H1 (cell line): ENCODE measurements around the gene TBC1D17. TPM values are rescaled to one million over a fixed set of nuclear protein-coding genes. Genes with fewer than 3 reads are reported as not detected.

ENCODE experiments used
- CTCF ChIA-PET: fragments of 300-600 bp; sonication (Branson Sonifier 250); formaldehyde crosslinking; loops from one replicate; lab custom pipeline; 2021; ENCODE audit not compliant: partially characterized antibody; lab: Charles Lee
- POLR2A ChIA-PET: fragments of 300-600 bp; sonication (Branson Sonifier 250); formaldehyde crosslinking; loops from one replicate; lab custom pipeline; 2021; ENCODE audit warnings: inconsistent platforms; ENCODE audit not compliant: partially characterized antibody; lab: Charles Lee
- DNase-seq, 2 experiments: peaks; one replicate each; pipeline versions ENCODE4 v3.0.0 to v3.0.0-alpha.2; 2010 to 2022; ENCODE audit warnings: low spot score in 2 of 2, low read depth in 1 of 2, mixed read lengths in 1 of 2
- FAIRE-seq: peaks from 2 replicates; lab custom pipeline; 2011; peaks lifted over from hg19 to GRCh38; lab: Jason Lieb, UNC
- H2AFZ ChIP-seq: 2 replicates; pipeline ENCODE4 v1.8.1; 2012; ENCODE audit warnings: low read length, inconsistent platforms
- H2AK5ac ChIP-seq: 2 replicates; pipeline ENCODE4 v1.6.1; 2013; ENCODE audit warnings: low read depth, low read length
- H2BK120ac ChIP-seq: replicated peaks from 2 replicates; pipeline ENCODE3; 2013; ENCODE audit warnings: low read depth, low read length, inconsistent platforms
- H2BK12ac ChIP-seq: 2 replicates; pipeline ENCODE4 v1.6.1; 2013; ENCODE audit warnings: low read depth, low read length
- H2BK15ac ChIP-seq: 2 replicates; pipeline ENCODE4 v1.6.1; 2013; ENCODE audit warnings: low read length
- H2BK20ac ChIP-seq: 2 replicates; pipeline ENCODE4 v1.6.1; 2013; ENCODE audit warnings: low read length
- H2BK5ac ChIP-seq: 2 replicates; pipeline ENCODE4 v1.6.1; 2013; ENCODE audit warnings: low read depth, low read length
- H3K14ac ChIP-seq: 2 replicates; pipeline ENCODE4 v1.6.1; 2013; ENCODE audit warnings: inconsistent platforms; ENCODE audit not compliant: insufficient read length
- H3K18ac ChIP-seq: 2 replicates; pipeline ENCODE4 v1.6.1; 2013; ENCODE audit warnings: low read length; ENCODE audit errors: extremely low read depth
- H3K23ac ChIP-seq: 2 replicates; pipeline ENCODE4 v1.6.1; 2013; ENCODE audit warnings: inconsistent platforms; ENCODE audit not compliant: insufficient read length
- H3K23me2 ChIP-seq: 2 replicates; pipeline ENCODE4 v1.6.1; 2013; ENCODE audit warnings: low read depth, low read length
- H3K27ac ChIP-seq: 2 replicates; pipeline ENCODE4 v1.6.1; 2011; ENCODE audit warnings: low read depth, low read length, inconsistent platforms
- H3K27me3 ChIP-seq, 4 experiments: replicated peaks in 1 of 4; 1 replicate in 1 of 4; 2 replicates in 3 of 4; pipeline versions ENCODE4 v1.6.1 to v1.8.1; 2011 to 2013; ENCODE audit warnings: low read length in 3 of 4, mild to moderate bottlenecking in 3 of 4, inconsistent platforms in 2 of 4, mixed read lengths in 2 of 4, moderate library complexity in 1 of 4; ENCODE audit not compliant: control insufficient read depth in 3 of 4, insufficient read depth in 3 of 4; ENCODE audit errors: extremely low read depth in 1 of 4
- H3K36me3 ChIP-seq, 4 experiments: 2 replicates each; pipeline versions ENCODE4 v1.6.1 to v1.8.1; 2011 to 2013; ENCODE audit warnings: mild to moderate bottlenecking in 4 of 4, low read length in 3 of 4, moderate library complexity in 2 of 4, control low read depth in 1 of 4, inconsistent platforms in 1 of 4; ENCODE audit not compliant: insufficient read depth in 4 of 4, control insufficient read depth in 2 of 4
- H3K4ac ChIP-seq: replicated peaks from 2 replicates; pipeline ENCODE3; 2013; ENCODE audit warnings: low read length, low read depth, mixed read lengths, inconsistent platforms; ENCODE audit not compliant: insufficient read length
- H3K4me1 ChIP-seq, 4 experiments: replicated peaks in 1 of 4; 1 replicate in 1 of 4; 2 replicates in 3 of 4; pipeline versions ENCODE4 v1.6.1 to v1.8.1; 2011 to 2013; ENCODE audit warnings: low read length in 3 of 4, inconsistent platforms in 2 of 4, mixed read lengths in 1 of 4; ENCODE audit not compliant: insufficient read depth in 4 of 4, control insufficient read depth in 3 of 4
- H3K4me2 ChIP-seq, 2 experiments: 2 replicates each; pipeline versions ENCODE4 v1.6.1 to v1.8.1; 2011 to 2013; ENCODE audit warnings: low read depth in 2 of 2, low read length in 2 of 2, control low read depth in 1 of 2, inconsistent platforms in 1 of 2, mild to moderate bottlenecking in 1 of 2; ENCODE audit not compliant: insufficient read depth in 1 of 2
- H3K4me3 ChIP-seq, 4 experiments: fragments of 200-600, 300-600 bp in 1 of 4; sonication (generic), shearing (Covaris generic), sonication (Bioruptor Twin) in 1 of 4; 2 replicates each; pipeline versions ENCODE4 v1.5.1 to v1.8.1; 2011 to 2016; ENCODE audit warnings: low read length in 4 of 4, low read depth in 3 of 4, control low read depth in 2 of 4, inconsistent platforms in 2 of 4, mild to moderate bottlenecking in 2 of 4, mixed read lengths in 1 of 4, moderate library complexity in 1 of 4; ENCODE audit not compliant: insufficient read depth in 2 of 4; ENCODE audit errors: extremely low read depth in 1 of 4
- H3K56ac ChIP-seq: replicated peaks from 2 replicates; pipeline ENCODE3; 2013; ENCODE audit warnings: low read depth, mild to moderate bottlenecking, mixed read lengths, low read length, inconsistent platforms; ENCODE audit not compliant: insufficient read length
- H3K79me1 ChIP-seq: 2 replicates; pipeline ENCODE4 v1.6.1; 2013; ENCODE audit warnings: low read depth, low read length, control low read depth
- H3K79me2 ChIP-seq, 2 experiments: 2 replicates each; pipeline versions ENCODE4 v1.6.1 to v1.8.1; 2012 to 2013; ENCODE audit warnings: low read length in 2 of 2, mild to moderate bottlenecking in 2 of 2, inconsistent platforms in 1 of 2; ENCODE audit not compliant: insufficient read depth in 2 of 2, control insufficient read depth in 1 of 2
- H3K9ac ChIP-seq, 4 experiments: replicated peaks in 1 of 4; 1 replicate in 1 of 4; 2 replicates in 3 of 4; pipeline versions ENCODE4 v1.6.1 to v1.8.1; 2011 to 2013; ENCODE audit warnings: low read depth in 3 of 4, low read length in 3 of 4, control low read depth in 2 of 4, mild to moderate bottlenecking in 2 of 4, moderate library complexity in 2 of 4, inconsistent platforms in 1 of 4; ENCODE audit errors: extremely low read depth in 1 of 4
- H3K9me3 ChIP-seq, 2 experiments: 2 replicates each; pipeline versions ENCODE4 v1.6.1 to v1.8.1; 2012 to 2013; ENCODE audit warnings: mild to moderate bottlenecking in 2 of 2, moderate library complexity in 2 of 2, control low read depth in 1 of 2, inconsistent platforms in 1 of 2, low read depth in 1 of 2, low read length in 1 of 2, mixed read lengths in 1 of 2; ENCODE audit not compliant: insufficient read depth in 2 of 2
- H4K20me1 ChIP-seq, 2 experiments: replicated peaks in 1 of 2; 2 replicates each; pipeline versions ENCODE3 to v1.8.1; 2011 to 2013; ENCODE audit warnings: inconsistent platforms in 2 of 2, low read length in 2 of 2, mild to moderate bottlenecking in 1 of 2; ENCODE audit not compliant: insufficient read depth in 2 of 2, control insufficient read depth in 1 of 2
- H4K5ac ChIP-seq: 2 replicates; pipeline ENCODE4 v1.6.1; 2013; ENCODE audit warnings: low read length, low read depth, mixed read lengths, inconsistent platforms; ENCODE audit not compliant: insufficient read length
- H4K8ac ChIP-seq: 2 replicates; pipeline ENCODE4 v1.8.0; 2013; ENCODE audit warnings: mild to moderate bottlenecking, moderate library complexity, low read length, inconsistent platforms; ENCODE audit not compliant: insufficient read depth; ENCODE audit errors: extremely low read depth
- H4K91ac ChIP-seq: replicated peaks from 2 replicates; pipeline ENCODE3; 2013; ENCODE audit warnings: low read length, mixed read lengths, inconsistent platforms; ENCODE audit not compliant: insufficient read length
- CEBPB ChIP-seq: IDR thresholded peaks from 2 replicates; pipeline ENCODE4 v1.6.1; 2012; ENCODE audit warnings: low read depth, low read length
- CHD1 ChIP-seq: IDR thresholded peaks from 2 replicates; pipeline ENCODE4 v1.6.1; 2012; ENCODE audit warnings: low read depth, low read length, improper control_type of control experiment
- EP300 ChIP-seq, 2 experiments: IDR thresholded peaks; 1 replicate in 1 of 2; 2 replicates in 1 of 2; pipeline ENCODE4 v1.6.1; 2011 to 2012; ENCODE audit warnings: low read depth in 2 of 2, low read length in 2 of 2, mild to moderate bottlenecking in 2 of 2, borderline replicate concordance in 1 of 2, inconsistent platforms in 1 of 2, moderate library complexity in 1 of 2
- POLR2A ChIP-seq, 2 experiments: IDR thresholded peaks; 1 replicate in 1 of 2; 2 replicates in 1 of 2; pipeline ENCODE4 v1.6.1; 2011; ENCODE audit warnings: low read depth in 2 of 2, low read length in 2 of 2, mild to moderate bottlenecking in 2 of 2; ENCODE audit errors: control extremely low read depth in 1 of 2
- SIRT6 ChIP-seq: IDR thresholded peaks from one replicate; pipeline ENCODE4 v1.7.1; 2012; ENCODE audit warnings: low read length, inconsistent platforms
- TBP ChIP-seq: IDR thresholded peaks from 2 replicates; pipeline ENCODE4 v1.6.1; 2011; ENCODE audit warnings: low read depth, low read length, improper control_type of control experiment
- WGBS, 2 experiments: shearing (Covaris generic) in 1 of 2; methylation state at CpG; one replicate each; pipeline versions ENCODE4 v1.1.6 to v1.1.7; 2013 to 2015; ENCODE audit warnings: low lambda C conversion rate in 2 of 2, mixed read lengths in 2 of 2, inconsistent platforms in 1 of 2, low coverage in 1 of 2, missing lambda C conversion rate in 1 of 2; ENCODE audit not compliant: insufficient replicate concordance in 2 of 2, insufficient coverage in 1 of 2, insufficient read length in 1 of 2; ENCODE audit errors: extremely low coverage in 1 of 2, missing lambda C conversion rate in 1 of 2; 5-methylcytosine and 5-hydroxymethylcytosine counted together
- polyA plus RNA-seq, 7 experiments: library from polyadenylated mRNA; depleted of rRNA in 3 of 7; stranded (reverse) in 5 of 7; unstranded in 2 of 7; fragments of >200 nt in 5 of 7; fragments of 200-250 nt in 2 of 7; gene quantifications; 1 replicate in 5 of 7; 2 replicates in 1 of 7; 4 replicates in 1 of 7; pipeline versions ENCODE4 v1.2.1 to v1.2.3, GENCODE V29; 2011 to 2013; ENCODE audit warnings: missing spikeins in 2 of 7, mixed read lengths in 2 of 7
- total RNA-seq: library from RNA; stranded (reverse); fragmentation: NEBNext Ultra II Directional; extraction: Animal tissue kit (Norgen Biotek cat#: 25700); gene quantifications from 2 replicates; pipeline ENCODE4 v1.2.1, GENCODE V29; 2021

TBC1D17 gene
- total and polyA plus RNA-seq, 2 of the 8 experiments (the other 6 are each of a cell fraction or from before 2014, with no cell fraction given): 30.3 to 44.9 TPM

- CTCF ChIA-PET: interaction anchor here (0.9 kb wide), 1 partner anchor 14 kb away, joined by 3 read pairs; no protein-coding TSS in a partner anchor
- no peak overlapping the region for H3K14ac ChIP-seq
- H4K5ac ChIP-seq: no peak overlapping the region
- H3K9me3 ChIP-seq: no peaks in the 10 kb centered on the region
- peak; percentile 72; the same call in 1 of the 2 replicates for TF ChIP-seq TBP
- TF ChIP-seq SIRT6: no peak
- no peak for TF ChIP-seq EP300 (IDR thresholded peaks at IDR 0.05; ENCODE audit: borderline replicate concordance in 1 of 2, low read depth in 2 of 2, low read length in 2 of 2)
- TF ChIP-seq POLR2A (IDR thresholded peaks at IDR 0.05; ENCODE audit: control extremely low read depth in 1 of 2, low read depth in 2 of 2, low read length in 2 of 2): peak in 1 of 2 experiments; percentile 32; a peak in 1 of 3 replicates
- TF ChIP-seq CHD1: no peak
- peak; percentile 75 for TF ChIP-seq CEBPB
- TF ChIP-seq, all 59 proteins: peak for 3
- H3K4me2 ChIP-seq: no peak overlapping the region; a peak in 1 of 4 replicates
- peak overlapping the region; percentile 77; the same call in 1 of the 2 replicates for H2AK5ac ChIP-seq
- FAIRE-seq (no peak), DNase-seq (no peak)
- no peak overlapping the region for H2BK15ac ChIP-seq
- 87% methylated on average over 22 of the region's 25 CpGs; no CpG with 5 or more reads in 1 of the 2 experiments for WGBS, 2 experiments
- H3K79me1 ChIP-seq: peaks cover 22% of the 10 kb centered on the region
- no peak overlapping the region for H3K27ac ChIP-seq
- no peak overlapping the region for H4K91ac ChIP-seq
- H2BK20ac ChIP-seq: no peak overlapping the region
- no peaks in the 10 kb centered on the region for H3K27me3 ChIP-seq
- no peak overlapping the region for H3K4ac ChIP-seq
- H4K8ac ChIP-seq: peak overlapping the region; percentile 69
- no peak overlapping the region for H2AFZ ChIP-seq
- peak overlapping the region; percentile 87; the same call in 1 of the 2 replicates for H2BK5ac ChIP-seq
- H3K18ac ChIP-seq: no peak overlapping the region
- peak overlapping the region; percentile 35; the same call in 1 of the 2 replicates for H2BK12ac ChIP-seq
- POLR2A ChIA-PET: interaction anchor here (0.6 to 15.1 kb wide), 10 partner anchors 10 to 913 kb away, joined by 3 to 373 read pairs (median 4); partner anchors contain the start of genes AKT1S1 and IL4I1
- H3K4me3 ChIP-seq: no peak overlapping the region
- peaks cover 24 to 96% of the 10 kb centered on the region in 2 experiments for H3K79me2 ChIP-seq
- H3K56ac ChIP-seq: no peak overlapping the region
- no peak overlapping the region for H3K23ac ChIP-seq
- no peak overlapping the region for H2BK120ac ChIP-seq
- peaks cover 19 to 48% (median 34%) of the 10 kb centered on the region in 4 experiments for H3K36me3 ChIP-seq
- peak overlapping the region in 1 of 4 experiments; percentile 13; a peak in 1 of 7 replicates for H3K9ac ChIP-seq
- H3K4me1 ChIP-seq: peaks cover 0 to 19% (median 4%) of the 10 kb centered on the region in 4 experiments; a peak in 5 of 7 replicates
- peaks cover 6% of the 10 kb centered on the region for H3K23me2 ChIP-seq
- H4K20me1 ChIP-seq: peaks cover 41 to 50% of the 10 kb centered on the region in 2 experiments
These were observed 46.7 kb downstream of the TBC1D17 start for GRCh38 chr19:49924004-49924880.
